Ovary (tissue), 3 donors: ENCODE results near the gene OR10H5.

Source experiments
- EP300 ChIP-seq: sonication (generic); formaldehyde crosslinking; IDR thresholded peaks from one replicate; pipeline ENCODE4 v1.6.1; 2017; ENCODE audit warnings: antibody characterized with exemption
- POLR2A ChIP-seq: fragments of 450-650 bp; IDR thresholded peaks from one replicate; pipeline ENCODE4 v1.6.1; 2017; ENCODE audit warnings: antibody characterized with exemption, mild to moderate bottlenecking, moderate library complexity
- TF ChIP-seq, protein P1 (sequence below), 3 donors: fragments of 450-650 bp in 2 of 3; fragments of 200-600 bp in 1 of 3; IDR thresholded peaks; one replicate each; pipeline versions ENCODE4 v1.5.1 to v1.8.0; 2016 to 2022; ENCODE audit warnings: antibody characterized with exemption in 3 of 3, mild to moderate bottlenecking in 1 of 3
- donor health status: DM: no; HTN: no; CAD: no.

DNA sequence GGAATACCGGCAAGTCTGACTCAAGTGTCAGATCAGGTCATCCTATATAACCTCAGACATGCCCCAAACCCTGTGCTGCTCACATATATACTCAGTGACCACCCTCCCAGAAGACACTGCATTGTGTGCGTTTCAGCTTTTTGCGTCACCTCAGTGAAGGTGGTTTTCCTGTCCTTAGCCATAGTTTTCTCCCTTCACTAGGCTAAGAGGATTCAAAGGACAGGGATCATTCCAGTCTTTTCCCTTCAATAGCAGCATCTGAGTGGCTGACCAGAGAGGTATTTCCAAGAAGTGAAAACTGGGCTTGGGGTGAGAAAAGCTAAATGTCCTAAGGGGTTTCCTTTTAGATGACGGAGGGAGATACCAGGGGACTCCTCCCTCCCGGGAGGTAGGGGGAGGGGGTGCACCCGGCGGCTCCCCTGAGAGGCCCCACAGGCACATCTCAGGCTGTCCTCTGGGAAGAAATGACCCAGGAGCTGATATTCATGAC is 40.7 kb downstream of the OR10H5 start:
- TF ChIP-seq, protein P1, sequence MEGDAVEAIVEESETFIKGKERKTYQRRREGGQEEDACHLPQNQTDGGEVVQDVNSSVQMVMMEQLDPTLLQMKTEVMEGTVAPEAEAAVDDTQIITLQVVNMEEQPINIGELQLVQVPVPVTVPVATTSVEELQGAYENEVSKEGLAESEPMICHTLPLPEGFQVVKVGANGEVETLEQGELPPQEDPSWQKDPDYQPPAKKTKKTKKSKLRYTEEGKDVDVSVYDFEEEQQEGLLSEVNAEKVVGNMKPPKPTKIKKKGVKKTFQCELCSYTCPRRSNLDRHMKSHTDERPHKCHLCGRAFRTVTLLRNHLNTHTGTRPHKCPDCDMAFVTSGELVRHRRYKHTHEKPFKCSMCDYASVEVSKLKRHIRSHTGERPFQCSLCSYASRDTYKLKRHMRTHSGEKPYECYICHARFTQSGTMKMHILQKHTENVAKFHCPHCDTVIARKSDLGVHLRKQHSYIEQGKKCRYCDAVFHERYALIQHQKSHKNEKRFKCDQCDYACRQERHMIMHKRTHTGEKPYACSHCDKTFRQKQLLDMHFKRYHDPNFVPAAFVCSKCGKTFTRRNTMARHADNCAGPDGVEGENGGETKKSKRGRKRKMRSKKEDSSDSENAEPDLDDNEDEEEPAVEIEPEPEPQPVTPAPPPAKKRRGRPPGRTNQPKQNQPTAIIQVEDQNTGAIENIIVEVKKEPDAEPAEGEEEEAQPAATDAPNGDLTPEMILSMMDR (IDR thresholded peaks at IDR 0.05): no peak
- TF ChIP-seq EP300 (no peak), POLR2A (no peak)
